Breast epithelium (tissue), 3 donors: ENCODE measurements around the gene EPHA4.

Source experiments
- CTCF ChIP-seq, 3 donors: fragments of 450-650 bp; IDR thresholded peaks; one replicate each; pipeline ENCODE4 v1.5.1; 2016 to 2017; ENCODE audit warnings: antibody characterized with exemption in 3 of 3, mild to moderate bottlenecking in 3 of 3, moderate library complexity in 3 of 3
- POLR2A ChIP-seq: fragments of 450-650 bp; IDR thresholded peaks from one replicate; pipeline ENCODE4 v1.6.1; 2016; ENCODE audit warnings: antibody characterized with exemption, mild to moderate bottlenecking, moderate library complexity
- POLR2AphosphoS5 ChIP-seq, 3 donors: sonication (generic); formaldehyde crosslinking; IDR thresholded peaks; one replicate each; pipeline ENCODE4 v1.6.1; 2017; ENCODE audit warnings: antibody characterized with exemption in 3 of 3

DNA sequence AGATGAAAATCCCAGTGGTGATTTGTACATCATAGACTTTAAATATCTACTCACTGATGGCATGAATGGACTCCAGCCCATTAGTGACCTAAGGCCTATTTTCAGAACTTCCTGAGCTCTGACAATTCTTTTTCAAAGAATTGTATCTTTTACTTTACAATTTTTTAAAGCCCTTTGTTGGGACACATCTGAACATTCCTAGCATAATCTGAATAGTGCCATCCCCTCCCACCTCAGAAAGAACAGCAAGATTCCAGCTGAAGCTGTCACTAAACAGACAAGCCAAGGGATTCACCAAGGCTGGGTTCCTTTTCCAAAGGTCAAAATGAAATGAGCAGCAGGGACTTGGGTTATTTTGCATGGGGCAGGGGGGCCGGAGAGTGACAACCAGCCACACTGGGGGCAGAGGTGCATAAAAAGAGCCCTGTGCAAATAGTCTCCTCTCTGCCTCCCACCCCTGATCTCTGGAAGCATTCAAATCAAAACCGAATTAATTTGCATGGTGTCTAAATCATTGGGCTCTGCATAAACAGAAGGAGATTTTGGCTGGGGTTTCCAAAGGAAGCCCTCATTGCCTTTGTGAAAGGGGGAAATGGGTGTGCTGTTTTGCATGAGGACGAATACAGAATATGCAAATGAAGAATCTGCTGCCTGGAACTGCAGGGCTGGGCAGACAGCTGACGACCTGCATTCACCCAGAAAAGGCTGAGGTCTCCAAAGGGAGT is 17.2 kb downstream of the EPHA4 start:
- TF ChIP-seq CTCF (IDR thresholded peaks at IDR 0.05) (no peak), POLR2A (no peak), POLR2AphosphoS5 (IDR thresholded peaks at IDR 0.05) (no peak)
